Hepatocyte (in vitro differentiated cells): ENCODE measurements around the gene IGF2BP3. TPM values are rescaled to one million over a fixed set of nuclear protein-coding genes. Genes with fewer than 3 reads are reported as not detected.

Experiments
- DNase-seq: peaks from one replicate; pipeline ENCODE4 v3.0.0-alpha.2; 2016; ENCODE audit warnings: low spot score
- H2AFZ ChIP-seq: fragments of 200-600 bp; sonication (generic); 2 replicates; pipeline ENCODE4 v1.6.0; 2016; ENCODE audit warnings: antibody characterized with exemption, mild to moderate bottlenecking
- H3K27ac ChIP-seq: fragments of 200-600 bp; sonication (generic); 2 replicates; pipeline ENCODE4 v1.5.1; 2016; ENCODE audit warnings: mild to moderate bottlenecking
- H3K27me3 ChIP-seq: fragments of 200-600 bp; sonication (generic); 2 replicates; pipeline ENCODE4 v1.6.1; 2016
- H3K36me3 ChIP-seq: fragments of 200-600 bp; sonication (generic); replicated peaks from 2 replicates; pipeline ENCODE4 v1.5.1; 2016; ENCODE audit warnings: low read depth; ENCODE audit not compliant: insufficient read depth
- H3K4me1 ChIP-seq: fragments of 200-600 bp; sonication (generic); 2 replicates; pipeline ENCODE4 v1.5.1; 2016; ENCODE audit warnings: mild to moderate bottlenecking, moderate library complexity; ENCODE audit not compliant: insufficient read depth
- H3K4me2 ChIP-seq: fragments of 200-600 bp; sonication (generic); 2 replicates; pipeline ENCODE4 v1.6.0; 2016
- H3K4me3 ChIP-seq: fragments of 200-600 bp; sonication (generic); 2 replicates; pipeline ENCODE4 v1.5.1; 2016; ENCODE audit warnings: mild to moderate bottlenecking
- H3K79me2 ChIP-seq: fragments of 200-600 bp; sonication (generic); 2 replicates; pipeline ENCODE4 v1.6.0; 2017; ENCODE audit warnings: mild to moderate bottlenecking
- H3K9me2 ChIP-seq: fragments of 200-600 bp; sonication (generic); replicated peaks from 2 replicates; pipeline ENCODE4 v1.6.0; 2017; ENCODE audit warnings: mild to moderate bottlenecking; ENCODE audit not compliant: insufficient read depth
- H3K9me3 ChIP-seq: fragments of 200-600 bp; sonication (generic); 2 replicates; pipeline ENCODE4 v1.5.1; 2016; ENCODE audit warnings: low read depth, mild to moderate bottlenecking
- H4K20me1 ChIP-seq: fragments of 200-600 bp; sonication (generic); 2 replicates; pipeline ENCODE4 v1.6.0; 2016; ENCODE audit warnings: mild to moderate bottlenecking; ENCODE audit not compliant: insufficient read depth, poor library complexity, severe bottlenecking
- CTCF ChIP-seq: fragments of 200-600 bp; sonication (generic); IDR thresholded peaks from 2 replicates; pipeline ENCODE4 v1.5.1; 2016; ENCODE audit warnings: antibody characterized with exemption, mild to moderate bottlenecking; ENCODE audit not compliant: poor library complexity
- EZH2 ChIP-seq: fragments of 200-600 bp; sonication (generic); IDR thresholded peaks from 2 replicates; pipeline ENCODE4 v1.6.1; 2016; ENCODE audit warnings: antibody characterized with exemption, mild to moderate bottlenecking, borderline replicate concordance
- EZH2phosphoT487 ChIP-seq: fragments of 200-600 bp; sonication (generic); IDR thresholded peaks from one replicate; pipeline ENCODE4 v1.6.1; 2018; ENCODE audit warnings: antibody characterized with exemption, mild to moderate bottlenecking, low read depth, moderate library complexity; ENCODE audit not compliant: unreplicated experiment, severe bottlenecking
- WGBS: methylation state at CpG from one replicate; pipeline ENCODE4 v1.1.6; 2016; ENCODE audit warnings: low lambda C conversion rate; ENCODE audit errors: missing lambda C conversion rate; 5-methylcytosine and 5-hydroxymethylcytosine counted together
- polyA plus RNA-seq: library from polyadenylated mRNA; unstranded; fragments of >200 nt; fragmentation: Nextera tagmentation; extraction: Ambion mirVana; gene quantifications from 2 replicates; pipeline ENCODE4 v1.2.1, GENCODE V29; 2016
- total RNA-seq: library from RNA; depleted of rRNA; stranded (reverse); fragments of >200 nt; gene quantifications from 2 replicates; pipeline ENCODE4 v1.2.3, GENCODE V29; 2014

Gene IGF2BP3
- total and polyA plus RNA-seq, 2 experiments from 2014 or later: 28.9 to 73.1 TPM

- no peak for DNase-seq
- Histone ChIP-seq H3K9me2 (no peaks in the 10 kb centered on the region), H3K4me3 (no peak overlapping the region), H3K9me3 (no peaks in the 10 kb centered on the region), H3K4me1 (peaks cover 16% of the 10 kb centered on the region), H3K36me3 (no peaks in the 10 kb centered on the region), H3K27ac (peak overlapping the region; percentile 36), H3K27me3 (no peaks in the 10 kb centered on the region), H4K20me1 (no peaks in the 10 kb centered on the region), H2AFZ (no peak overlapping the region), H3K79me2 (peaks cover 2% of the 10 kb centered on the region), H3K4me2 (no peak overlapping the region)
- TF ChIP-seq EZH2: no peak
- no peak for TF ChIP-seq EZH2phosphoT487
- TF ChIP-seq CTCF: no peak
- WGBS: 66% methylated on average over 6 of the region's 6 CpGs
Observed at GRCh38 chr7:23345601-23346000, 124.7 kb downstream of the IGF2BP3 start.

DNA sequence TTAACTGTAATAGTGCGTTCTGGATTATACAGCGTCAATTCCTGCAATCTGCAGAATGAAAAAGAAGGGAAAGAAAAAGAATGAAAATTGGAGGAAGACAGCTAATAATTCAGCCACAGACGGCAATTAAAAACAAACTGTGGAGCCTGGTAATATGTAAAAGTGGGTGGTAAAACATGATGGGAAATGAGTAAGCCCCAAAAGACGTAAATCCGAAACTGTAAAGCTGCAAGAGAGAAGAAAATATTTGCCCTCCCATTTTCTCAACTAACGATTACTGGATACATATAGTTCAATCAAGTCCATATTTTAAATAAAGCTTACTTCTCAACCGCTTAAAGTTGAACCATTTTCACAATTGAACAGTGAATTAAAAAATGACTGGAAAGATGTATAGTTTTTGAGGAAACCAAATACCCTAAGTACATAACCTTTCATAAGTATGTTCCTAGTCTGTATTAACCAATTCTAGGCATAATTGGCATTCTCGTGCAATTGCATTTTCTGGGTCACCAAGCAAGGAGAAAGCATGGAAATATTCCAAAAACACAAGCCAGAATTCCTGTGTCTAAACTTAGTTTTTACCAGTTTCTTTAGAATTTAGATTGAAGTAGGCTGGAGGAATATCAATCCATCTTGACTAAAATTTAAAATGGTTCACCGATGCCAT is 126.3 kb downstream of the IGF2BP3 start:
- Histone ChIP-seq H3K9me3 (no peaks in the 10 kb centered on the region), H3K4me2 (no peak overlapping the region), H3K36me3 (no peaks in the 10 kb centered on the region), H3K4me1 (peaks cover 24% of the 10 kb centered on the region), H3K4me3 (no peak overlapping the region), H3K79me2 (peaks cover 2% of the 10 kb centered on the region), H2AFZ (no peak overlapping the region), H3K9me2 (no peaks in the 10 kb centered on the region), H3K27ac (no peak overlapping the region), H4K20me1 (no peaks in the 10 kb centered on the region), H3K27me3 (no peaks in the 10 kb centered on the region)
- WGBS: 92% methylated on average over 9 of the region's 9 CpGs
- no peak for DNase-seq
- TF ChIP-seq EZH2 (no peak), CTCF (no peak), EZH2phosphoT487 (no peak)

- Histone ChIP-seq H3K4me1 (peaks cover 25% of the 10 kb centered on the region), H3K9me2 (no peaks in the 10 kb centered on the region), H3K4me3 (no peak overlapping the region), H3K27ac (no peak overlapping the region), H3K36me3 (no peaks in the 10 kb centered on the region), H3K79me2 (peaks cover 4% of the 10 kb centered on the region), H4K20me1 (no peaks in the 10 kb centered on the region), H3K27me3 (no peaks in the 10 kb centered on the region), H2AFZ (no peak overlapping the region), H3K4me2 (no peak overlapping the region), H3K9me3 (no peaks in the 10 kb centered on the region)
- no peak for TF ChIP-seq EZH2
- TF ChIP-seq CTCF: no peak
- no peak for TF ChIP-seq EZH2phosphoT487
- DNase-seq: no peak
Observed at GRCh38 chr7:23343102-23343501, 127.2 kb downstream of the IGF2BP3 start.
